OCI-LY1 (cell line): Measurements from ENCODE around the gene KRT8.

ENCODE experiments used
- H2AFZ ChIP-seq: fragments of 200-600 bp; sonication (generic), shearing (Covaris generic); 2 replicates; pipeline ENCODE4 v1.6.0; 2014; ENCODE audit warnings: antibody characterized with exemption, mild to moderate bottlenecking, low read length
- H3F3A ChIP-seq: fragments of 200-600 bp; sonication (generic), shearing (Covaris generic); 2 replicates; pipeline ENCODE4 v1.6.0; 2014; ENCODE audit warnings: mild to moderate bottlenecking, antibody characterized with exemption, low read length, moderate library complexity; ENCODE audit not compliant: insufficient read depth
- H3K27ac ChIP-seq: fragments of 200-600 bp; sonication (generic); 2 replicates; pipeline ENCODE4 v1.5.1; 2014; ENCODE audit warnings: low read length, mixed run types, mild to moderate bottlenecking, low read depth; ENCODE audit not compliant: poor library complexity, severe bottlenecking
- H3K27me3 ChIP-seq: fragments of 200-600 bp; sonication (generic); 2 replicates; pipeline ENCODE4 v1.6.0; 2014; ENCODE audit warnings: antibody characterized with exemption, mild to moderate bottlenecking, low read length, moderate library complexity; ENCODE audit not compliant: insufficient read depth
- H3K36me3 ChIP-seq: fragments of 200-600 bp; sonication (generic); 2 replicates; pipeline ENCODE4 v1.6.1; 2014; ENCODE audit warnings: mild to moderate bottlenecking, antibody characterized with exemption, low read length, moderate library complexity, mixed read lengths; ENCODE audit not compliant: insufficient read depth
- H3K4me1 ChIP-seq: fragments of 200-600 bp; sonication (generic); 2 replicates; pipeline ENCODE4 v1.5.1; 2014; ENCODE audit warnings: mild to moderate bottlenecking, low read length, moderate library complexity; ENCODE audit not compliant: insufficient read depth, severe bottlenecking
- H3K4me2 ChIP-seq: fragments of 200-600 bp; sonication (generic), shearing (Covaris generic); 2 replicates; pipeline ENCODE4 v1.6.1; 2014; ENCODE audit warnings: low read length
- H3K4me3 ChIP-seq: fragments of 200-600 bp; sonication (generic); 2 replicates; pipeline ENCODE4 v1.5.1; 2014; ENCODE audit warnings: low read length, low read depth, mild to moderate bottlenecking, mixed read lengths; ENCODE audit not compliant: poor library complexity, severe bottlenecking
- H3K79me2 ChIP-seq: fragments of 200-600 bp; shearing (Covaris generic); 2 replicates; pipeline ENCODE4 v1.6.1; 2016; ENCODE audit warnings: mixed run types, low read length, mixed read lengths; ENCODE audit not compliant: insufficient read depth
- H3K9ac ChIP-seq: fragments of 200-600 bp; sonication (generic), shearing (Covaris generic); 2 replicates; pipeline ENCODE4 v1.6.1; 2014; ENCODE audit warnings: mild to moderate bottlenecking, low read length, mixed read lengths
- H3K9me2 ChIP-seq: fragments of 200-600 bp; sonication (generic), shearing (Covaris generic); 2 replicates; pipeline ENCODE4 v1.6.1; 2014; ENCODE audit warnings: low read depth, mild to moderate bottlenecking, low read length, mixed read lengths
- H3K9me3 ChIP-seq: fragments of 200-600 bp; shearing (Covaris generic); 2 replicates; pipeline ENCODE4 v1.6.1; 2014; ENCODE audit warnings: low read length, mixed read lengths
- H4K20me1 ChIP-seq: fragments of 200-600 bp; sonication (generic), shearing (Covaris generic); 2 replicates; pipeline ENCODE4 v1.6.0; 2016; ENCODE audit warnings: mild to moderate bottlenecking, low read length; ENCODE audit not compliant: insufficient read depth
- CTCF ChIP-seq: fragments of 200-600 bp; sonication (generic), shearing (Covaris generic); IDR thresholded peaks from 2 replicates; pipeline ENCODE4 v1.5.1; 2017; ENCODE audit warnings: mild to moderate bottlenecking, antibody characterized with exemption, low read length, moderate library complexity, mixed read lengths
- EZH2 ChIP-seq: fragments of 200-600 bp; sonication (generic), shearing (Covaris generic); IDR thresholded peaks from 2 replicates; pipeline ENCODE4 v1.8.0; 2017; ENCODE audit warnings: borderline replicate concordance, mixed run types, mild to moderate bottlenecking, antibody characterized with exemption, low read length, moderate library complexity, mixed read lengths

KRT8 gene

DNA sequence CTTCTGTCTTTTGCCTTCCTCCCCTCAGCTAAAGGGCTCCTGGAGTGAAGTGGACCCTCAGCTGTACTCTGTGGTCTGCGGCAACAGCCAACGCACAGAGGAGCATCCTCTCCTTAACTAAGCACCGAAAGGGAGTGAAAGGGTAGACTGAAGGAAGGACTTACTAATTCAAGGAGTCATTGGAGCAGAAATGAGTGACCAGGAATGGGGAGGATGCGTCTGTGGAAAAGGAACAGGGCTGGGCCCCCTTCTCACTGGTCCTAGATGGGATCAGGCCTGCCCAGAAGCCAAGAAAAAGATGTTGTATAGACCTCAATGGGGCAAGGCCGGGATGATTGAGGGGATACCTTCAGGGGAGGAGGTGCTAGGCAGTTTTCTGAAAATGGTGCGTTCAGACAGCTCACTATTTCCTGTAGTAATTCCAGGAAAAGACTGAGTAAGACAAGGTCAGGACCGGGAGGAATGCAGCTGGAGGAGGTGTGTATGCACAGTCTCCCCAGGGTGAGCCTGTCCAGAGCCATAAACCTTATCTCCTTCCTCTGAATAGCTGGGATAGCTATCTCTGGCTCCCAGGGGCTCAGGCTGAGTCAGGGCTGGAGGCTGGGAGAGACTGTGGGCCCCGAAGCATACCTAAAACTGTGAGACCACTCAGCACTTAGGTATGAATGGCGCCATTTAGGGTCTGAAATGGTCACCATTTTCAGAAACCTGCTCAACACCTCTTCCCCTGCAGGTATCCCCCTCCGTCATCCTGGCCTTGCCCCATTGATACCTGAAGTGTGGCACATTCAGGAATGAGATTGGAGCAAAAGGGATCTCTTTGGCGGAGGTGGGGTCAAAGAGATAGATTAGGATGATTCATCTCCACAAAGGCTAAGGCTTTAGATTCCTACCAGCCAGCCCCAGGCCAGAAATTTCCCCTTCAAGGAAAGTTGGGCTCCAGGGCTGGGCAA is 20.2 kb upstream of the KRT8 start:
- Histone ChIP-seq H3K4me1 (no peaks in the 10 kb centered on the region), H3K9me3 (no peaks in the 10 kb centered on the region), H3F3A (no peaks in the 10 kb centered on the region), H3K79me2 (no peaks in the 10 kb centered on the region), H4K20me1 (no peaks in the 10 kb centered on the region), H3K36me3 (no peaks in the 10 kb centered on the region), H3K4me2 (no peak overlapping the region), H3K27ac (no peak overlapping the region), H2AFZ (no peak overlapping the region), H3K9ac (no peak overlapping the region), H3K9me2 (no peaks in the 10 kb centered on the region), H3K27me3 (0 out of 2 replicates have a peak, but pooled peaks cover 6% of the 10 kb centered on the region), H3K4me3 (no peak overlapping the region)
- TF ChIP-seq EZH2 (no peak), CTCF (no peak)

DNA sequence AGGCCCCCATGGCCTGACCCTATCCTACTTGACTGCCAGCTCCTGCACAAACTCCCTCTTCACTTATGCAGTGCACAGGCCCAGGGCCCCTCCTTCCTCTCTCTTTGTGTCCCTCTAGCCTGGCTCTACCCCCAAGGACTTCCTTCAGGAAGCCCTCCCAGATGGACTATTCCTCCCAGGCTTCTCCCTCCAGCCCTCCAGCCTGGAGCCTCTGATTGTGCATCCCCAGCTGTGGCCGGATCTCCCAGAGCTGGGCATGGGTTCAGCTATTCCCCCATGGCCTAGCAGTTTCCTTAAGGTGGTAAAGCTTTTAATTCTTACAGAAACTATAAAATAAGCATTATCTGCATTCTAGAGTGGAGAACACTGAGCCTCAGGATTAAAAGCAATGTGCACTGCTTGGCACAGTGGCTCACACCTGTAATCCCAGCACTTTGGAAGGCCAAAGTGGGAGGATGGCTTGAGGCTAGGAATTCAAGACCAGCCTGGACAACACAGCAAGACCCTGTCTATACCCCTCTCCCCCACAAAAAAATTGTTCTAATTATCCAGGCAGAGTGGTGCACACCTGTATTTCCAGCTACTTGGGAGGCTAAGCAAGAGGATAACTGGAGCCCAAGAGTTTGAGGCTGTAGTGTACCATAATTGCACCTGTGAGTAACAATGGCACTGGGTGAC is 16.8 kb upstream of the KRT8 start:
- TF ChIP-seq CTCF = no peak
- TF ChIP-seq EZH2 = no peak

DNA sequence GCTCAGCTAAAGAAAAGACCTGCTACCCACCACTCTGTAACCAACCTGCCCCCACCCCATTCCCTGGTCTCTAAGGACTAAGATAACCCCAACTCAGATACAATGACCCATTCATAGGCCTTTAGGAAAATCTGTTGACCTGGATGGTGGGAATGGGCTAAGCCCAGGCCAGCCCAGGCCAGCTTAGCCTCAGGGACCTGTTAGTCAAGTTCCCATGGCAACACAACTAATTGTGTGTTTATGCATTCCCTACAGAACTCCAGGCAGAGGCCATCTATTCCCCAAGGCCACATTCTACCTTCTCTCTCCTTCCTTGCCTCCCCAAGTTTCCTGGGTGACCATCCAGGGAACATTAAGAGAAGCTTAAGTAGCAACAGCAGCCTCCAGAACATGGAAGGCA is 16.1 kb upstream of the KRT8 start:
- Histone ChIP-seq H3K27ac (no peak overlapping the region), H3K9ac (no peak overlapping the region), H3K79me2 (no peaks in the 10 kb centered on the region), H3K9me2 (no peaks in the 10 kb centered on the region), H3K4me2 (no peak overlapping the region), H3K9me3 (no peaks in the 10 kb centered on the region), H2AFZ (no peak overlapping the region), H3F3A (no peaks in the 10 kb centered on the region), H3K4me3 (no peak overlapping the region), H4K20me1 (no peaks in the 10 kb centered on the region), H3K4me1 (no peaks in the 10 kb centered on the region), H3K36me3 (no peaks in the 10 kb centered on the region), H3K27me3 (no peaks in the 10 kb centered on the region; the same call in 1 of the 2 replicates)
- no peak for TF ChIP-seq EZH2

More for the DNA sequence above, 16.8 kb upstream of the KRT8 start:
- Histone ChIP-seq H3K79me2 (no peaks in the 10 kb centered on the region), H3K4me3 (no peak overlapping the region), H3K9ac (no peak overlapping the region), H3K9me2 (no peaks in the 10 kb centered on the region), H3K27me3 (no peaks in the 10 kb centered on the region), H3K36me3 (no peaks in the 10 kb centered on the region), H3K4me2 (no peak overlapping the region), H3K4me1 (no peaks in the 10 kb centered on the region), H3K27ac (no peak overlapping the region), H4K20me1 (no peaks in the 10 kb centered on the region), H2AFZ (no peak overlapping the region), H3F3A (no peaks in the 10 kb centered on the region), H3K9me3 (no peaks in the 10 kb centered on the region)
